Activated CD4-positive, alpha-beta memory T cell treated with anti-CD3 and anti-CD28 coated beads, Interleukin-2, amount 10 ng/mL, durations not matched to agents 7 days and 5 days (primary cell): ENCODE measurements around the gene NOCT. TPM values are rescaled to one million over a fixed set of nuclear protein-coding genes. Genes with fewer than 3 reads are reported as not detected.
"Not testable (repeated sequence)": the region's sequence is repeated elsewhere in the genome, so short reads cannot be mapped to it uniquely, and the experiment has no call there.

Experiments used
- CTCF ChIA-PET: fragments of 350-600 bp; sonication (Branson Sonifier 250); formaldehyde crosslinking; loops from one replicate; lab custom pipeline; 2021; ENCODE audit warnings: antibody characterized with exemption, inconsistent platforms; lab: Charles Lee
- POLR2A ChIA-PET: fragments of 350-600 bp; sonication (Branson Sonifier 250); formaldehyde crosslinking; loops from one replicate; lab custom pipeline; 2021; ENCODE audit warnings: antibody characterized with exemption; lab: Charles Lee
- DNase-seq: peaks from one replicate; pipeline ENCODE4 v3.0.0-alpha.2; 2020
- H3K27ac Mint-ChIP-seq: one replicate; pipeline ENCODE4 v1.8.0; 2021; ENCODE audit warnings: mild to moderate bottlenecking, mixed read lengths
- H3K27me3 Mint-ChIP-seq: one replicate; pipeline ENCODE4 v1.8.0; 2021; ENCODE audit warnings: mixed read lengths
- H3K36me3 Mint-ChIP-seq: one replicate; pipeline ENCODE4 v1.8.0; 2021; ENCODE audit warnings: low read depth, mixed read lengths
- H3K4me1 Mint-ChIP-seq: one replicate; pipeline ENCODE4 v1.8.0; 2021; ENCODE audit warnings: mixed read lengths
- H3K4me3 Mint-ChIP-seq: one replicate; pipeline ENCODE4 v1.8.0; 2021; ENCODE audit warnings: mild to moderate bottlenecking, mixed read lengths
- H3K9me3 Mint-ChIP-seq: one replicate; pipeline ENCODE4 v1.8.0; 2021; ENCODE audit warnings: mixed read lengths
- total RNA-seq, 2 experiments: library from RNA; stranded (reverse); gene quantifications; one replicate each; pipeline ENCODE4 v1.2.3, GENCODE V29; 2021

The NOCT gene
- total RNA-seq, 2 experiments from 2014 or later = 4.5 to 5.4 TPM

DNA sequence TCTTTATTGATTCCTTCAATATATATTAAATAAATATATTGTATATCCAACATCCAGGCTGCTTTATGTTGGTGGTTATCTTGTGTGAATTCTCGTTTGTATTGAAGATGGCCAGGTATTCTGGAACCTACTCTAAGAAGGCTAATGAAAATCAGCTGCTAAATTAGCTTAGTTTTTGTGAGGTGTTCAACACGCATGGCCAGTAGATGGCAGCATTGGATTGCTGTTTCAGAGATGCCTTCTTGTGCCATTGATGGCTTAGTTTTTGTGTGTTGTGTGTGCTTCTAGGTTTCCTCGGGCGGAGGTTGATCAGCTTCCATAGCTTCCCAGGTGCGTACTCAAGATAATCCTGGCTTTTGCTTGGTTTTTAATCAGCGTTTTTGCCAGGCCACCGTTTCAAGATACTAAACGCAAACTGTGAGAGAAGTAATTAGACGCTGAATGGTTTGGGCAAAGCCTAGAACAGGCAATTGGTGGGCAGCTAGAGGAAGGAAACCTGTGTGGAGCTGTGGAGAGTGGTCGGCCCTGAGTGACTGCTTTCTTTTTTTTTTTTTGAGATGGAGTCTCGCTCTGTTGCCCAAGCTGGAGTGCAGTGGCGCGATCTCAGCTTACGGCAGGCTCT, 15.1 kb downstream of the NOCT start:
- peak; percentile 80 for DNase-seq
- ChIA-PET POLR2A (interaction anchor here (0.5 to 1.7 kb wide), 7 partner anchors 9 to 270 kb away, joined by 3 to 9 read pairs (median 4); partner anchors contain the start of gene NAA15), CTCF (interaction anchor here (0.6 to 3.9 kb wide), 63 partner anchors 8 to 587 kb away, joined by 3 to 65 read pairs (median 5); partner anchors contain the start of genes ELF2, MGARP, NAA15 and NDUFC1)
- peaks cover 5% of the 10 kb centered on the region for H3K4me1 Mint-ChIP-seq
- H3K27me3 Mint-ChIP-seq = no peaks in the 10 kb centered on the region
- H3K4me3 Mint-ChIP-seq = no peak overlapping the region
- H3K36me3 Mint-ChIP-seq = peaks cover 3% of the 10 kb centered on the region
- no peak overlapping the region for H3K27ac Mint-ChIP-seq
- no peaks in the 10 kb centered on the region for H3K9me3 Mint-ChIP-seq

DNA sequence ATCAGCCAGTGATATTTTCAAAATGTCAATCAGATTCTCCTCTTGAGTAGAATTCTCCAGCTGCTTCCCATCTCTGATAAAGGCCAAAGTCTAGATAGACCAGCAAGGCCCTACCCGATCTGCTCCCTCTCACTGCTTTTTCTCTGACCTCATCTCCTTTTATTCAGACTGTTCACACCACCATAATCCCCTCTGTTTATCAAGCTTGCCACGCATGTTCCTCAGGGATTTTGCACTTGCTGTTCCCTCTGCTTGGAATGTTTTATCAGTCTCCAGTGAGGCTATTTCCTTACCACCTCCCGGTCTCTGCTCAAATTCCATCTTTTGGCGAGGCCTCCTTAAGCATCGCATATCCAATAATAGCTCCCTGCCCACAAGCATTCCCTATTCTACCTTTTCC, 20.1 kb downstream of the NOCT start:
- H3K4me1 Mint-ChIP-seq = peaks cover 4% of the 10 kb centered on the region

DNA sequence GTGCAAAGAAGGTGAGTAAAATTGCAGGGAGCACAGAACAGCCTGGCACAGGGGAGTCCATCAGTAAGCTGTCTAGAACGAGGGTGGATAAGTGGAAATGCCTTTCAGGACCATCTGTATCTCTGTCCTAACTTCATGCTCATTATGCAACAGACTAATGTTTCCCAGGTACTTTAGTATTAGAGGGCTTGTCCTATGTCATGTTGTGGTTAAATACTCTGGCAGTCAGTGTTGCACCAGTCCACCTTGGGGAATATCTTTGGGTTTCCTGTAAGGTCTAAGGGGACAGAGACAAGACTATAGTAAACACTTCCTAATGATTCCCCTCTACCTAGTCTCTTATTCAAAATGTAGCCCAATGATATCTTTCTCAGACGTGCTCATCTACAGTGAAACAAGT, 21.3 kb downstream of the NOCT start:
- no peak overlapping the region for H3K4me3 Mint-ChIP-seq
- POLR2A ChIA-PET = no interaction called here
- CTCF ChIA-PET = no interaction called here

More for the DNA sequence above, 20.1 kb downstream of the NOCT start:
- POLR2A ChIA-PET = no interaction called here
- Mint-ChIP-seq H3K27me3 (no peaks in the 10 kb centered on the region), H3K4me3 (no peak overlapping the region), H3K27ac (peak overlapping the region; percentile 3), H3K36me3 (peaks cover 5% of the 10 kb centered on the region), H3K9me3 (no peaks in the 10 kb centered on the region)
- no peak for DNase-seq
- CTCF ChIA-PET = no interaction called here

DNA sequence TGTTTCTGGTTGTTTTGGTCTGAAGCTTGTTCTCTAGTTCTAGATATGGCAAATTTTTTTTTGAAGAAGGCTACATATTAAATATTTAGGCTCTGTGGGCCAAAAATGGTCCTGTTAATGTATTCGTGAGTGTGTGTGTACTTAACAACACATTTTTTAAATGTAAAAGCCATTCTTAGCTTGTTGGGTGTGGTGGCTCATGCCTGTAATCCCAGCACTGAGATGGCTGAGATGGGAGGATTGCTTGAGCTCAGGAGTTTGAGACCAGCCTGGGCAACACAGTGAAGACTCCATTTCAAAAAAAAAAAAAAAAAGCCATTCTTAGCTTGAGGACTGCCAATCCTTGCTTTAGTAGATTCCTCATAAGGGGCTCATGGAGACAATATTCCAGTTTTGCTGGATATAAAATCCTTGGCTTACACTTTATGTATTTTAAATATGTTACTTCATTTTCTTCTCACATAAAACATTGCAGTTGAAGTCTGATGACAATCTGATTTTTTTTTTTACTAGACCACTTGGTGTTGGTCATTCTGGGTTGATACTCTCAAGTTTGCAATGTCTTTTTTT, 23.4 kb downstream of the NOCT start:
- no peaks in the 10 kb centered on the region for H3K9me3 Mint-ChIP-seq
- ChIA-PET CTCF (interaction anchor here (1.7 kb wide), 1 partner anchor 8 kb away, joined by 13 read pairs; no protein-coding TSS in a partner anchor), POLR2A (interaction anchor here (0.5 to 1.3 kb wide), 2 partner anchors 13 to 24 kb away, joined by 3 read pairs; no protein-coding TSS in a partner anchor)
- DNase-seq = no peak
- peaks cover 6% of the 10 kb centered on the region for H3K4me1 Mint-ChIP-seq
- H3K27me3 Mint-ChIP-seq = no peaks in the 10 kb centered on the region
- no peak overlapping the region for H3K4me3 Mint-ChIP-seq
- H3K36me3 Mint-ChIP-seq = peaks cover 17% of the 10 kb centered on the region
- H3K27ac Mint-ChIP-seq = no peak overlapping the region

More for the DNA sequence above, 21.3 kb downstream of the NOCT start:
- peaks cover 11% of the 10 kb centered on the region for H3K36me3 Mint-ChIP-seq
- no peak for DNase-seq
- H3K27ac Mint-ChIP-seq = no peak overlapping the region
- no peaks in the 10 kb centered on the region for H3K9me3 Mint-ChIP-seq
- no peaks in the 10 kb centered on the region for H3K27me3 Mint-ChIP-seq
- peaks cover 6% of the 10 kb centered on the region for H3K4me1 Mint-ChIP-seq

DNA sequence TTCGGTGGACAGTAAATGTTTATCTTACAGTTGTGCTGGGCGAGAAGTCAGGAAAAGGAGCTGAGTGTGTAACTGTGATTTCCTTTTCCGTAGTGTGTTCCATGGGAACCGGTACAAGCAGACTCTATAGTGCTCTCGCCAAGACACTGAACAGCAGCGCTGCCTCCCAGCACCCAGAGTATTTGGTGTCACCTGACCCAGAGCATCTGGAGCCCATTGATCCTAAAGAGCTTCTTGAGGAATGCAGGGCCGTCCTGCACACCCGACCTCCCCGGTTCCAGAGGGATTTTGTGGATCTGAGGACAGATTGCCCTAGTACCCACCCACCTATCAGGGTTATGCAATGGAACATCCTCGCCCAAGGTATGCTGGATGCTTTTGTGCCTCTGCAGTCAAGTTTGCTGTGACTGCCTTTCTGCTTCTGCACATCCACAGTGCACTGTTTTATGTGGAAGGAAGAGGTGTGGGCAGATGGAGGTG, 27.4 kb downstream of the NOCT start:
- POLR2A ChIA-PET = no interaction called here

DNA sequence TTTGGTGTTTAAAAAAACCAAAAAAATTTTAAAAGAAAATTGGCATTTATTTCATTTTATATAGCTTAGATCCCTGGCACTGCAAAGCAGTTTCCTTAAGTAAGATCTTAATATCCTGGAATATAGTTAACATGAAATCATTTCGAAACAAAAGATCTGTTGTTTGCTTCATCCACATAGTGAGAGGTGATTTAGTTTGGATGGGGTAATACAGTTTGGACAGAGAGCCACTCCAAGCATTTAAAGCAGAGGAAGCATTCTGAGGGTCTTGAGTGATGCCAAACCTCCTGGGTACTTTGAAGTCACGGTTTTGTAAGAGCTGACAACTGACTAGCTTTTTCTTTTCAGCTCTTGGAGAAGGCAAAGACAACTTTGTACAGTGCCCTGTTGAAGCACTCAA, 28.7 kb downstream of the NOCT start:
- Mint-ChIP-seq H3K4me3 (no peak overlapping the region), H3K4me1 (peaks cover 5% of the 10 kb centered on the region), H3K9me3 (no peaks in the 10 kb centered on the region), H3K36me3 (peaks cover 43% of the 10 kb centered on the region), H3K27ac (no peak overlapping the region), H3K27me3 (no peaks in the 10 kb centered on the region)
- DNase-seq = no peak
- ChIA-PET CTCF (interaction anchor here (1.8 to 2.1 kb wide), 2 partner anchors 14 to 16 kb away, joined by 7 to 9 read pairs; no protein-coding TSS in a partner anchor), POLR2A (no interaction called here)

More for the DNA sequence above, 27.4 kb downstream of the NOCT start:
- Mint-ChIP-seq H3K9me3 (no peaks in the 10 kb centered on the region), H3K27me3 (no peaks in the 10 kb centered on the region), H3K4me1 (peaks cover 5% of the 10 kb centered on the region), H3K36me3 (peaks cover 35% of the 10 kb centered on the region), H3K4me3 (no peak overlapping the region), H3K27ac (no peak overlapping the region)
- CTCF ChIA-PET = interaction anchor here (0.6 to 3.4 kb wide), 3 partner anchors 12 to 254 kb away, joined by 3 to 23 read pairs (median 3); no protein-coding TSS in a partner anchor
- DNase-seq = no peak

DNA sequence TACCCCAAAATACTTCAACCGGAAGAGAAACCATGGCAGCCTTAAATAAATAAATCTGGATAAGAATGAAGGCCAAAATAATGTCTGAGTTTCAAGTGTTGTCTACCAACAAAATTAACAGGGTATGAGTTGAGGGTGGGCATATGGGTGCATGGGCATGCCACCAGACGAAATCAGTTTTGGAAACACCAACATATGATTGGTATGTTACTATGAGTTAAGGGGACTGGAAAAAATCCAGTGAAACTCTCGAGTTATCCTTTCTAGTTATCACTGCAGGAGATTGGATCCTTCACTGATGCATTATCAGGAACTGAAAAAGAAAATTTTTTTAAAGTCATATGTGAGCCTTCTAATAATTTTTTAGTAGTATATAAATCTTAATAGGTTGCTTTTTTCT, 32.4 kb downstream of the NOCT start:
- CTCF ChIA-PET = no interaction called here
- POLR2A ChIA-PET = no interaction called here
- Mint-ChIP-seq H3K4me3 (no peak overlapping the region), H3K4me1 (no peaks in the 10 kb centered on the region), H3K36me3 (peaks cover 36% of the 10 kb centered on the region), H3K9me3 (no peaks in the 10 kb centered on the region), H3K27ac (no peak overlapping the region), H3K27me3 (no peaks in the 10 kb centered on the region)
- DNase-seq = no peak

DNA sequence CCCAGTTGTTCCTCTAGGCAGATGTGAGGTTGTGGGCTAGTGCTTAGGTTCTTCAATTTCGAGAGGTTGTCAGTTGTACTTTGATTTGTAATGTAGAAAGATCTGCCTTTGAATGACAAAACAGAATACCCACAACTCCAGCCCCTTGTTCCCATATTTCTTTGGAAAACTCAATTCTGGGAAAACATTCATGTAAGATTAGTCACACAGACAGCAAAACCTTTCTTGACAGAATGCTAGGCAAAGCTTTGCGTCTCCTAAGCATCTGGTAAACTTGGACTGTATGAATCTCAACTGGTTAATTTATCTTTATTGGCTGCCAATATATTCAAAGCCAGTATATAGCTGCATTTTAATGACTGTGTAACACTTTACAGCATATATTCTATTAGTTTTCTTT, 34.9 kb downstream of the NOCT start:
- peaks cover 39% of the 10 kb centered on the region for H3K36me3 Mint-ChIP-seq
- H3K27me3 Mint-ChIP-seq = no peaks in the 10 kb centered on the region
- POLR2A ChIA-PET = interaction anchor here (1.4 kb wide), 1 partner anchor 128 kb away, joined by 3 read pairs; no protein-coding TSS in a partner anchor
- CTCF ChIA-PET = interaction anchor here (0.7 to 2.7 kb wide), 3 partner anchors 17 to 162 kb away, joined by 5 to 13 read pairs (median 5); no protein-coding TSS in a partner anchor
- no peak overlapping the region for H3K4me3 Mint-ChIP-seq
- DNase-seq = no peak
- H3K9me3 Mint-ChIP-seq = no peaks in the 10 kb centered on the region
- H3K27ac Mint-ChIP-seq = no peak overlapping the region
- peaks cover 3% of the 10 kb centered on the region for H3K4me1 Mint-ChIP-seq

DNA sequence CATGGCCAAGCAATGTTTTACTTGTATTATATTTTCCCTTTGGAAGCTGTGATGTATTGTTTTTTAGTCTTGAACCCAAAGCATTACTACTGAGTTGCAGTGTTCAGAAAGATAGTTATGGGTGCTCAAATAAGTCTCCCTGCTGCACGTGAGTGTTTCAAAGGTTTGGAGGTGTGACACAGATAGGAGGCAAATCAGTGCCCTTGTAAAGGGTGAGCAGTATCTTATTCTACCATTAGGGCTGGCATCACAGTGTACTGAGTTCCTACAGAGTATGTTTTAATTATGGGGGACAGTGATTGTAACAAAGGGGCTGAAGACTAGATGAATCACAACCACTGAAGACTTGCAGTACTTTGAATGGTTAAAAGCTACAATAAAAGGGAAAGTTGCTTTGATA, 38.3 kb downstream of the NOCT start:
- POLR2A ChIA-PET = no interaction called here
- H3K4me1 Mint-ChIP-seq = peaks cover 9% of the 10 kb centered on the region
- DNase-seq = no peak
- no peaks in the 10 kb centered on the region for H3K27me3 Mint-ChIP-seq
- no peaks in the 10 kb centered on the region for H3K9me3 Mint-ChIP-seq
- H3K27ac Mint-ChIP-seq = no peak overlapping the region
- CTCF ChIA-PET = interaction anchor here (0.9 kb wide), 1 partner anchor 24 kb away, joined by 6 read pairs; no protein-coding TSS in a partner anchor
- H3K4me3 Mint-ChIP-seq = no peak overlapping the region
- peaks cover 44% of the 10 kb centered on the region for H3K36me3 Mint-ChIP-seq

DNA sequence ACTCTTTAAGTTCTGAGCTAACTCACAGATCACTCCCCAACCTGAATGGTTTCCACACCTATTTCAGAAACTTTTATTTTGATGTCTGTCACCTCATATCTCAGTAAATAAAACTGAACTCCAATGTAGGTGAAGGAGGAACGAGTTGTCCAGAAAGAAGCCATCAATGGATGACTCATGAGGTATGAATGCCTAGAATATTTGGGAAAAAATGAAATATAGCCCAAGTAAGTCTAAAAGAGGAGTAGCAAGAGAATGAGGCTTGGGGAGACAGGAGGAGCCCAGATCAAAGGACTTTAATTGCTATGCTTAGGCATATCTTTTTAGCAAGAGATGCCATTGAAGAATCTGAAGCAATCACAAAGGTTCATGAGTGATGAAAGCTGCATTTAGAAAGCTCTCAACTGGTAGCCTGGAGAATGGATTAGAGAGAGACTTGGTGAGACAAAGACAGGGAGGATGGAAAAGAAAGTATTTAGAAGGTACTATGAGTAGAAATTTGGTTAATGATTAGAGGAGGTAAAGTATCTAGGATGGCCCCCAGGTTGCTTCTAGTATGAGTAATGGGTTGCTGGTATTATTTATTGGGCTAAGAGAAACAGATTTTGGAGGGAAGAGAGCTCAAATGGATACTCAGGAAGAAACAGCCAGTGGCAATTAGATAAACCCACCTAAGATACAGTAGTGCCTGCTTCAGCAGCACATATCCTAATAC, 39.4 kb downstream of the NOCT start:
- peaks cover 44% of the 10 kb centered on the region for H3K36me3 Mint-ChIP-seq
- ChIA-PET POLR2A (no interaction called here), CTCF (no interaction called here)
- no peaks in the 10 kb centered on the region for H3K27me3 Mint-ChIP-seq
- H3K27ac Mint-ChIP-seq = no peak overlapping the region
- peaks cover 9% of the 10 kb centered on the region for H3K4me1 Mint-ChIP-seq
- H3K4me3 Mint-ChIP-seq = no peak overlapping the region
- no peaks in the 10 kb centered on the region for H3K9me3 Mint-ChIP-seq
- no peak for DNase-seq

DNA sequence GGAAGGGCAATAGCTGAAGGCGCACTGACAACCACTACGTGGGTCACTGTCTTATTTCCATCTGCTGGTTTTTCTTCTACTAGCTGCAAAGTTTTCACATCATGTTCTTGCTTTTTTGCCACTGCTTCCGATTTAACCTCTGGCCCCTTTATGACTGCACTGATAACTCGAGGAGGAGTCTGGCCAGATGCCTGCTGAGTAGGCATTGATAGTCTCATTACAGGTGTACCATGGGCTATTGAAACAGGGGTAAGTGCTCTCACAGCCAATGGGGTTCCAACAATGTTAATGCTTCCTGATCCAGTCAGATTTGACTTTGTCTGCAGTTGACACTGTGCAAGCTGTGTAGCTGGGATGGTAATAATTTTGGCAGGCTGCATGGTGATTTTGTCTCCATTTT, 43.4 kb downstream of the NOCT start:
- H3K9me3 Mint-ChIP-seq, H3K27ac Mint-ChIP-seq, DNase-seq, H3K4me3 Mint-ChIP-seq, POLR2A ChIA-PET, H3K27me3 Mint-ChIP-seq: not testable (repeated sequence)
- peaks cover 12% of the 10 kb centered on the region for H3K4me1 Mint-ChIP-seq
- CTCF ChIA-PET = interaction anchor here (1.5 kb wide), 1 partner anchor 28 kb away, joined by 4 read pairs; no protein-coding TSS in a partner anchor
- H3K36me3 Mint-ChIP-seq = peaks cover 65% of the 10 kb centered on the region

DNA sequence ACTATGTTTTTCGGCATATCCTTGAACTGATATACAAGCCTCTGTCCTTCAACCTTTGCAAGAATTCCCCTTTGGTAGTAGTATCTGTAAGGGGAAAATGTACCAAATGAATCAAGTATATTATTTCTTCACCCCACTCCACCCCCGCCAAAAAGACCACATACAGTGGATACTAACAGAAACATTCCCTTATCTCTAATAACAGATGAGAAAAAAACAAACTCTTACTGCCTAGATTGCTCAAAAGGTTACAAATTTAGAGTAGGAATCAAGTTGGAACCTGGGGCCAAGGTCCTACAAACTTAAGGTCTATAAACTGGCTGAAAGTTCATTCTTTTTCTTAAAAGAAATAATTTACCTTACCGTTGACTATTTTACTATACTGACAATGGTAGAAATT, 45.0 kb downstream of the NOCT start:
- H3K4me1 Mint-ChIP-seq = peaks cover 8% of the 10 kb centered on the region
- ChIA-PET CTCF (no interaction called here), POLR2A (no interaction called here)
- H3K27me3 Mint-ChIP-seq = no peaks in the 10 kb centered on the region
- H3K9me3 Mint-ChIP-seq = no peaks in the 10 kb centered on the region
- H3K27ac Mint-ChIP-seq = no peak overlapping the region
- no peak overlapping the region for H3K4me3 Mint-ChIP-seq
- no peak for DNase-seq
- H3K36me3 Mint-ChIP-seq = peaks cover 60% of the 10 kb centered on the region
